ENCODE measurements around the gene CD38.

- TF ChIP-seq POLR2A (IDR thresholded peaks at IDR 0.05) (no peak), CTCF (IDR thresholded peaks at IDR 0.05) (no peak)
Observed at GRCh38 chr4:15738877-15739276, 39.3 kb upstream of the CD38 start.

Measured in body of pancreas (tissue), 4 donors.